HG02943 (cell line): ENCODE data around the gene SH3RF1.
"Not testable (repeated sequence)": the region's sequence is repeated elsewhere in the genome, so short reads cannot be mapped to it uniquely, and the experiment has no call there.

Experiments
- ATAC-seq: cut with Tn5 transposase; IDR thresholded peaks from one replicate; pipeline ENCODE4 v1.9.1; 2021; ENCODE audit warnings: mild to moderate bottlenecking, low read depth, moderate library complexity; ENCODE audit not compliant: unreplicated experiment

SH3RF1 gene

GRCh38 chr4:169277838-169278237, 7.1 kb upstream of the SH3RF1 start:
- not testable (repeated sequence) for ATAC-seq

DNA sequence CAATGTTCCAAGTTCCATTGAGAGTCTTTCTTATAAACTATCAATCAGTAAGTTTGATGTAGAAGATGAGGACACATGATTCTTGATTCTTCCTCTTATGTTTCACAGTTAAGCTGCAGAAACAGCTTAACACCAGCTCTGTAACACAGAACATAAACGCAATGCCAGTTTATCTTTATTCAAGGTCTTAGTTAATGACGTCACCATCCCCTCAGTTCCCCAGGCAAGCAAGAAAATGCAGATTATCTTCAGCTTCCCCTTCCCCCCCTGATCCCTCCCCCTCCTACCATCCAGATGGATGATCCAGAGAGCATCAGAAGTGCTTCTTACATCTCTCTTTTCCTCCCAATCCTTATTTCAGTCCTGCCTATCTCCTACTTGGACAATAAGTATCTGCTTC, 4.4 kb upstream of the SH3RF1 start:
- ATAC-seq = no peak

DNA sequence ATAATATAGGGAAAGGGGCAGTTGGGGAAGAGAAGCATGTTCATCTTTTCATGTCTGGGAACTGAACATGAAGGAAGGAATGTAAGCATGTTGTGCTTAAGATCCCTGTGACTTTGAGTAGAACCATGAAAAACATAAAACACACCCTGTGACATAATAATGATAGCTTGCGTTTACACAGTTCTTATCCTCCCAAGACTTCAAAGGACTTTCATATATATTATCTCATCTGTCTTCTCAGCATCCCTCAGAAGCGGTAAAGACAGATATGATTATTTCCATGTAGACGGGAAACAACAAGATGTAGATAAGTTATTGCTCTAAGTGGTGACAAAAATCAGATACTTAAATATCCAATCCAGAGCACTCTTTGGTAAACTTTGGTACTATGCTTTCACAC, 3.3 kb upstream of the SH3RF1 start:
- no peak for ATAC-seq

- no peak for ATAC-seq
Observed at GRCh38 chr4:169272265-169272886, 1.6 kb upstream of the SH3RF1 start.

GRCh38 chr4:169271692-169272007, 894 bp upstream of the SH3RF1 start:
- no peak for ATAC-seq

DNA sequence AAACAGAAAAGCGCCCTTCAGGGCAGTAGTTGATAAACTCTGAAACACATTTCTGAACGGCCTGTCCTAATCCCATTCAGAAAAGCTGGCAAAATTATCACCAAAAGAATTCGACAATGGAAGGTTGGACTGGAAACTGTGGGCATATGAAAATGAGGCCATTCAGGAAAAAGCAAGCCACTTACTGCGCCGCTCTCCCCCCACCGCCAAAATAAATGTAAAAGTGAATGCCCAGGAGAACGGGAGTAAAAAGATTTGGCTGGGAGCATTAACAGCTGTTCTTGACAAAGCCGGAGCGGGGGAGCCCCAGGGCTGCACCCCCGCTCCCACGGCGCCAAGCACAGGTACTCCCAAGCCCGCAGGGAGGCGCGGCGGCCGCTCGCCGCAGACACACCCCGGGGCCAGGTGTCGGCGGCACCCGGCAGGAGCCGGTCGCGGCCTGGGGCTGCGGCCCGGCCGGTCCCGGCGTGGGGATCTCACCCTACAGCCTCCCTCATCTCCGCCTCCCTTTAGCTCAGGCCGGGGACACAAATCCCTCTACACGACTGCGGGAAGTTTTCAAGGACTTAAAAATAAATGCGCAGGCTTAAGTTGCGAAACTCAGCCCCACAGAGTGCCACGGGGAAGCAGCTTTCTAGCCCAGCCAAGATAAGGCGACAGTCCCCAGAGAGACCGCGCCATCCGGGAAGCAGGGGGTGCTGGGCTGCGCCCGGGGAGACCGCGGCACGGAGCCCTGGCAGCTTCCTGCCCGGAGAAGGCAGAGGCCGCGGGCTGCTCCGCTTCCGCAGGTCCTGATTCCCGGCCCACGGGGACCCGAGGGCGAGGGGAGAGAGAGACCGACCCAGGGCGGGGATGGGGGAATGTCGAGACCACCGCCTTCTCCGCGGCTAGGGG, 593 bp downstream of the SH3RF1 start:
- peak; percentile 42 for ATAC-seq

DNA sequence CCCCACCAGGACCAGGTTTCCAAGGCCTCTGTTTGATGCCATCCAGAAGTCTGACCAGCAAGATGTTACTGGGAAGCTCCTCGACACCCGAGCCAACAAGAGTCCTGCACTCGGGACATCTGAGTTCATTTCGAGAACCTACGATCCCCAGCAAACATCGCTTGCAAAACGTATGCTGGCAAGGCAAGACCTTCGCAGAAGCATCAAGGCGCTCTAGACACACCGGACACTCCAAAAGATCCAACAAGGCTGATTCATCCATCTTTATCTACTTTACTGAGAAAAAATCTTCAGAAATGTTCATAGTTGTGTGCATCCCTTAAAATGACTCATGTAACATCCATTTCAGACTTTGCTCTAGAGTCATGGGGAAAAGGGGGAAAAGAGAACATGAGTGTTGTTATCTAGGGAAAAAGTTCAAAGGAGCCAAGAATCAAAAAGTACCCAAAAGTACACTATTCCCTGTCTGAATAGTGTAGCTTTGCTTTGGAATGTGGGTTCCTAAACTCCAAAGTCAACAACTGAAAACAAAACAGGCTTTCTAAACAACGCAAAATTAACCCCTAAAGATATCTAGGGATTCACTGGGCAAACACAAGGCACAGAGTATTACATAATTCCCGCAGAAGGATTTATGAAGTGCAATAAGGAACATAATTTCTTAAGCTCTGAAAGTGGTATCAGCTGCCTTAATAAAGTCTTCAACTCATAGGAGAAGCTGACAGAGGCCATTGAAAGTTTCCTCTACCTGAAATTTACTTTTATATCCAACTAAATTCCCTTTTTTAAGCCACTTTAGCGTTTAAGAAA, 1.6 kb downstream of the SH3RF1 start:
- ATAC-seq = no peak

- ATAC-seq = no peak
Observed at GRCh38 chr4:169267070-169267469, 3.7 kb downstream of the SH3RF1 start.

DNA sequence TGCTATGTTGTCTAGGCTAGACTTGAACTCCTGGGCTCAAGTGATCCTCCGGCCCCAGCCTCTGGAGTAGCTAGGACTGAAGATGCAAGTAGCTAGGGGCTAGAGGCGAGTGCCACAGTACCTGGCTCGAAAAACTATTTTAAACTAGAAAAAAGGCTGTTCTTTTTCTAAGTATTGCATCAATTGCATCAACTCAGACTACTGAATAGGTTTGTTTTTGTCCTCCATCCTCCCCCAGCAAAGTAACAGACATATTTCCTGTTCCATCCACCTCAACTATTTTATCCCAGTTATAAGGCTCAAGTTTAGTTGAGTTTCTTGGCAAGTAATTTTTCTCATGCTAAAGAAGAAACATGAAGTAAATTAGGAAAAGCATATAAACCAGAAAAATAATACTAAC, 4.1 kb downstream of the SH3RF1 start:
- no peak for ATAC-seq

GRCh38 chr4:169266081-169266480, 4.7 kb downstream of the SH3RF1 start:
- no peak for ATAC-seq

GRCh38 chr4:169263791-169264392, 6.9 kb downstream of the SH3RF1 start:
- no peak for ATAC-seq

- no peak for ATAC-seq
Observed at GRCh38 chr4:169260217-169260866, 10.4 kb downstream of the SH3RF1 start.

GRCh38 chr4:169259271-169259670, 11.5 kb downstream of the SH3RF1 start:
- ATAC-seq = no peak

DNA sequence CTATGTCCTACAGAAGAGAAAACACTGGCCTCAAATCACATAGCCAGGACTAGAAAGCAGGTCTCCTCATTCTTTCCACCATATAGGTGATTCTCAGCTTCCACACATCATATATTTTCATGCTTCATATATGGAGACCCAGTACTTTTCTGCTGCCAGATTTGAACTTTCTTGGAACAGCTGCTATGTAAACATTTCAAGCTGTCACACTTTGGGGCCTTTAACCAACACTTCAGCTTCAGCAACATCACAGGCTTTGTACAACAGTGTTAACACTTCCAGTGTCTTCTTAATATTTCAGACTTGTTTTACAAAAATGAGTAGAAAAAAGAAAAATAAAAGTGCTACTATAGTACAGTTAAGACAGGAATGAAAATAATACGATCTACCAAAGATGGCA, 12.6 kb downstream of the SH3RF1 start:
- no peak for ATAC-seq

- no peak for ATAC-seq
Observed at GRCh38 chr4:169256856-169257761, 13.6 kb downstream of the SH3RF1 start.

DNA sequence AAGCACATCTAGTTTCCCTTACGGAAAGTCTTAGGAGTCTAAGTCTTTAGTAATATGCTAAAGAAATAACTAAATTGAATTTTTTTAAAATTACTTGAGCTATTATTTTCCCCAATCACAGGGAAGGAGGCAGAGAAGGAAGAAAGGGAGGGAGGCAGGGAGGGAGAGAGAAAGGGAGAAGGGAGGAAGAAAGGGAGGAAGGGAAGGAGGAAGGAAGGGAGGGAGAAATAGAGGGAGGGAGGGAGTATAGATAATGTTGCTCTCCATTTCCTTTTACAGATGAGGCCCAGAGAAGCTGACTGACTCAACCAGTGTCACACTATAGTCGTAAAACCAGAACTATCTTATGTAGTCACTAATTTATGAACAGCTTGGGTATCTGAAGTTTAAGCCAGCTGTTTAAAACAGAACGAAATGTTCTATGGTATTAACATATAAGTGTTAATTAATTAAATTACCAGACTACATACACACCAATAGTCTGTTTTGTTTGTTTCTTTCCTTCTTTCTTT, 14.6 kb downstream of the SH3RF1 start:
- ATAC-seq = no peak

GRCh38 chr4:169254546-169254983, 16.2 kb downstream of the SH3RF1 start:
- no peak for ATAC-seq

GRCh38 chr4:169253904-169254303, 16.9 kb downstream of the SH3RF1 start:
- ATAC-seq = no peak

DNA sequence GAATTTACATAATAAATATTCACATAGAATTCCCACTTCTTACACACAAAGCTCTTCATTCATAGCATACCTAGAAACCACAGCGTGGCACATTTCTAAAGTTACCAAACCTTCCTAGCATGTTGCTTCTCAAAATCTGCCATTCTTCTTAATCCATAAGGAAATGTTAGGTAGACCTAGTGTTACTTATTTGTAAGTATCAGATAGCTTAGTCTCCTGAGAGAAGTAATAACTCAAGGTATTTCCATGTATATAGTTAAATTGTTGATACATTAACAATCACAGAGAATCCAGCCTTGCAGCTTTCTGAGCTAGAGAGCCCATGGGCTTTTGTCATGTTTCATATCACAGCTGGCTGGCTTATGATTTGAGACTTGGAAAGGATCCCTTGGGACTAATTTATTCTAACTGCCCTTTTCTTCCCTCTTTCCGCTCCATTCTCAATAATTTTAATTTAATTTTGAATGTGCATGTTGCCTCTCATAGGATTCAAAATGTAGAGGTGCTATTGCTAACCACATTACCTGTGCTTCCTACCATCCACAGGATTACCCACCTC, 17.6 kb downstream of the SH3RF1 start:
- no peak for ATAC-seq
